ENCODE data around the gene USP2.

The USP2 gene

DNA sequence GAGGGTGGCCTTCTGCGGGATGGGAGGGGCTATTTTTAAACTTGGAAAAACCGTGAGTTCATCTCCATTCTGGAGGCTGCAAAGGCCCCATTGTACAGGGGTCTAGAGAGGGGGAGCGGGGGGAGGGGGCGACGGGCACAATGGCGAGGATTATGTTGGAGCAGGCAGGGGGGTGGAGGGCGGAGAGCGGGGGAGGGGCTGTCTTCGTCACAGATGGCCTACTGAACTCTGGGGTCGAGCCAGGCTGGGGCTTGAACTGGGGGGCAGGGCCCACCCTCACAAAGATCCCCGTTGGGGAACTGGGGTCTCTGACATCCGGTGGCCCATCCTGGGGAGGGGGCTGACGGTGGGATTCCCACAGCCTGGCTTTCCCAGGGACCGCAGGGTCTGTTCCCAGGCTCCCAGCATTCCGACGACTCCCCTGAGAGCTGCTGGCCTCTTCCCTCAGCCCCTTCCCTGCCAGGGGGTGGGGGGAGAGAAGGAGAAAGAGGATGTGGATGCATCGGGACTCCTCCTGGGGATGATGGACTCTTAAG, 61.2 kb downstream of the USP2 start:
- DNase-seq: no peak

- no peak for DNase-seq
Measured at GRCh38 chr11:119319700-119320239, 61.7 kb downstream of the USP2 start.

- DNase-seq: no peak
Measured at GRCh38 chr11:119319136-119319699, 62.3 kb downstream of the USP2 start.

DNA sequence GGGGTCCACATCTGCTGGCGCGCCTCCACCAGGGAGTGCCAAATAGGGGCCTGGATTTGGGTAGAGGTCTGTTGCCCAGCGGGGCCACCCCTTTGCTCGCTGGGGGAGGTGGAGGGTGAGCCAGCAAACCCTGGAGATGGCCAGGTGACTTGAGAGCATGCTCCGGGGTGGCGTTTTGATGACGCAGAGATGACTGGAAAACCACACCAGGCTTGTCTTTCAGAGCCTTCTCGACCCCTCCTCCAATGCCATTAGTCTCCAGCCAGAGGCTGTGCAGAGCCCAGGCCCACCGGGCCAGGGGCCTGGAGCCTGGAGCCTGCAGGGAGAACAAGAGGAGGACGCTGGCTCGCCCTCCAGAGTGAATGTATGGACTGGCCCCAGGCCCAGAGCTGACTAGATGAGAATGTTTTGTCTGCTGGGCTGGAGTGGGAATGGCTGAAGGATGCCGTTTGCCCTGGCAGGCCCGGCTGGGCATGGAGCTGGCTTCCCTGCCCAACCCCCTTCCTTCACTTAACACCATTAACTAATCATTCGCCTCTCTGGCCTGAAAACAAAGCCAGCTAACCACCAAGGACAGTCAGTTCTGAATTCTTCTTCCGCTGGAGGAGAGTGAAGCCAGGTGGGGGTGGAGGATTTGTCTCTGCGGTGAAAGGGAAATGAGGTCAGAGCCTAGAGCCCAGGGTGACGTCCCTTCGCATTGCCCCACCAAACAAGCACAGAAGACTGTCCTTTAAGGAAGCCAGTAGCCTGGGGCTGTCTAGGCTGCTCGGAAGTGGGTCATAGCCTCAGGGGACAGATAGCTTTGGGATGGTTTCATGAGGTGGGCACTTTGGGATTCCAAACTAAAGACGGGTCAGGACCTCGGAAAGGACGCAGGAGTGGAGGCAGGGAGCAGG, 63.0 kb downstream of the USP2 start:
- no peak for DNase-seq

DNA sequence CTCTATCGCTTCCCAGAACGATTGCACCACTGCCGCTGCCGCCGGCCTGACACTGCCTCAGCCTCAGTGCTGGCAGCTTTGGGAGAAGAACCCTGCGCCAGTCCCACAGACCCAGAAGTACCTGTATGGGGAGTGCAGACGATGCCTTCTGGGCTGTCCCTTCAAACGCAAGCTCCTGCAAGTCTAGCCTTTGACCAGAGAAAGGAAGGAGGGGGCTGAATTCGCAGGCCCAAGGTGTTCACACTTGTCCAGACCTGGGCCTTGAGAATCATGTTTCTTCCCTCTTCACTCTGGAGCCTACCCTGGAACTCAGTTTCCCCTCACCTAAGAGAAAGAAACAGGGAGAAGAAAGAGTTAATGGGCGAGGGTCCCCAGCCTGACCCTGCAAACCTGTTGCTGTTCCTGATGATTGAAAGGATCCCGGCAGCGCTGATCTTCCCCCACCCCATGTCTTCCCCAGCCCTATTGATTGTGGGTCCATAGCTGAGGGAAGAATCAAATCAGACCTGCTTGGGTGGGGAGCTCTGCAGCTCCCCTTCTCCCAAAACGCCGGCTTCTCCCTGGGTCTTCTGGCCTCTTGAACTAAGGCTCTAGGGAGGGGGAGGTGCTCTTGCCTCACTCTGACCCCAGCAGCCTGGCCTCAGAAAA, 63.8 kb downstream of the USP2 start:
- no peak for DNase-seq

DNA sequence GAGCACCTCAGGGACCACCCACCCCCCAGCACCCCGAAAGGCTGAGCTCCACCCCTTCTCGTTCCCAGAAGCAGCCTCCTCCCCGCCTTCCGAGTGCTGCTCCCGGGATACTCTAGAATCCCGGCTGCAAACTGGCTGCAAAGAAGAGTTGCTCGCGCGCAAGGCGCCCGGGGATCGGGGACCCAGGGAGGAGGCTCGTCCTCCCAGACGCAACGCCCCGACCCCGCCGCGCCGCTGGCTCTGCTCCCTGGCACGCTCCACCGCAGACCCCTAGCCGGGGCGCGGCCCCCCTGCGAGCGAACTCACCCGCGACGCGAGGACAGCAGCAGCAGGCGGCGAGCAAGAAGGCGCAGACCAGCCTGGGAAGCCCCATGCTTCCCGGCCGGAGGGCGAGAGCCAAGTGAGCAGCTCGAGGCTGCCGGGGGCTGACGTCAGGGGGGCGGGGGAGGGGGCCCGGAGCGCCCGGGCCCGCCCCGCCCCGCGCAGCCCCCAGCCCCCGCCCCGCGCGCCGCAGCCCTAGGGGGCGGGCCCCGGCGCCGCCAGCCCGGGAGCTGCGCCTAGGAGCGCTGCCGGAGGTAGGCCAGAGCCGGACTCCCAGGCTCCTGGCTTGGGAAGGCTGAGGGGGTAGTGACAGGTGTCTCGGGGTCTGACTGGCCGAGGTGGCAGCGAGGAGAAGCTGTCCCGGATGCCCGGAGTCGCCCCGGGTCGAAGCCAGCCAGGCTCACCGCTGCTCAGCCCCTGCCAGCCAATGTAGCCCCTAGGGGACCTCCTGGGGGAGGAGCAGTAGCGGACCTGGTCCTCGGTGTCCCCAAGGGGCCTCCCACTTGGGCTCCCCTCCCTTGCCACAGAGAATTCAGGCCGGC, 64.5 kb downstream of the USP2 start, which contains the start of gene MCAM:
MCAM (minus strand) TSS at position 402 of the 863 bp plus-strand sequence; CDS start at position 373, 29 bp downstream.
- DNase-seq: no peak

- no peak for DNase-seq
Measured at GRCh38 chr11:119316016-119316728, 65.3 kb downstream of the USP2 start.

- DNase-seq: no peak
Measured at GRCh38 chr11:119315131-119316015, 66.1 kb downstream of the USP2 start.

- no peak for DNase-seq
Measured at GRCh38 chr11:119314726-119315125, 66.8 kb downstream of the USP2 start.

DNA sequence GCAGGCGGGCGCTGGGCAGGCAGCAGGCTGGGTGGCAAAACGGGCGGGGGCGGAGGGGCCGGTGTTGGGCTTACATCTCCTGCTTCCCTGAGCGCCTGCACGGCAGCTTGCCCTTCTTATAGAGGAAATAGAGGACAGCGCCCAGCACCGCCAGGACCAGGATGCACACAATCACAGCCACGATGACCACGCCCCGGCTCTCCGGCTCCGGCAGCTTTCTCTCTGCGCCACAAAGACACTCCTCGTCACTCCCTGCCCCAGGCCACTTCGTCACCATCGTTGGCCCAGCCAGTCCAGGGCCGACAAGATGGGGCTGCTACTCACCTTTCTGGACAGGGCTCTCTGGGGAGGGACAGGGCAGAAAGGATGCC, 70.8 kb downstream of the USP2 start:
- DNase-seq: no peak

- no peak for DNase-seq
Measured at GRCh38 chr11:119309953-119310681, 71.4 kb downstream of the USP2 start.

DNA sequence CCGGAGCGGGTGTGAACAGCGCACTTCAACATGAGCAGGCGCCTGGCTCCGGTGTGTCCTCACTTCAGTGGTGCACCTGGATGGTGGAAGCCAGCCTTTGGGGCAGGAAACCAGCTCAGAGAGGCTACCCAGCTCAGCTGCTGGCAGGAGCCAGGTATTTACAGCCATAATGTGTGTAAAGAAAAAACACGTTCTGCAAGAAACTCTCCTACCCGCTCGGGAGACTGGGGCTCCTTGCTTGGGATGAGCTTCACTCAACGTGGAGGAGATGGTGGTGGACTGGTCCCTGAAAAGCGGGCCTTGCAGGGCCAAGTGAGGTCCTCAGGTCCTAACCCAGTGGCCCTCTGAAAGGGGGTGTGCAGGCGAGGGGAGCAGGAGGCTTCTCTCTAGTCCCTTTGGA, 72.1 kb downstream of the USP2 start:
- DNase-seq: no peak

GRCh38 chr11:119307974-119308373, 73.5 kb downstream of the USP2 start:
- no peak for DNase-seq

- no peak for DNase-seq
Measured at GRCh38 chr11:119307219-119307618, 74.3 kb downstream of the USP2 start.

- no peak for DNase-seq
Measured at GRCh38 chr11:119306373-119306890, 75.1 kb downstream of the USP2 start.

GRCh38 chr11:119305556-119306372, 75.7 kb downstream of the USP2 start:
- no peak for DNase-seq
